Stimulated activated CD4-positive, alpha-beta T cell treated with anti-CD3 and anti-CD28 coated beads, Interleukin-2, amount 100 ng/mL, for 4 hours (primary cell): Measurements from ENCODE around the gene MBD5.
"Not testable (repeated sequence)": the region's sequence is repeated elsewhere in the genome, so short reads cannot be mapped to it uniquely, and the experiment has no call there.

Experiments used
- DNase-seq: peaks from one replicate; pipeline ENCODE4 v3.0.0-alpha.2; 2020; ENCODE audit warnings: low read depth

Gene MBD5

DNA sequence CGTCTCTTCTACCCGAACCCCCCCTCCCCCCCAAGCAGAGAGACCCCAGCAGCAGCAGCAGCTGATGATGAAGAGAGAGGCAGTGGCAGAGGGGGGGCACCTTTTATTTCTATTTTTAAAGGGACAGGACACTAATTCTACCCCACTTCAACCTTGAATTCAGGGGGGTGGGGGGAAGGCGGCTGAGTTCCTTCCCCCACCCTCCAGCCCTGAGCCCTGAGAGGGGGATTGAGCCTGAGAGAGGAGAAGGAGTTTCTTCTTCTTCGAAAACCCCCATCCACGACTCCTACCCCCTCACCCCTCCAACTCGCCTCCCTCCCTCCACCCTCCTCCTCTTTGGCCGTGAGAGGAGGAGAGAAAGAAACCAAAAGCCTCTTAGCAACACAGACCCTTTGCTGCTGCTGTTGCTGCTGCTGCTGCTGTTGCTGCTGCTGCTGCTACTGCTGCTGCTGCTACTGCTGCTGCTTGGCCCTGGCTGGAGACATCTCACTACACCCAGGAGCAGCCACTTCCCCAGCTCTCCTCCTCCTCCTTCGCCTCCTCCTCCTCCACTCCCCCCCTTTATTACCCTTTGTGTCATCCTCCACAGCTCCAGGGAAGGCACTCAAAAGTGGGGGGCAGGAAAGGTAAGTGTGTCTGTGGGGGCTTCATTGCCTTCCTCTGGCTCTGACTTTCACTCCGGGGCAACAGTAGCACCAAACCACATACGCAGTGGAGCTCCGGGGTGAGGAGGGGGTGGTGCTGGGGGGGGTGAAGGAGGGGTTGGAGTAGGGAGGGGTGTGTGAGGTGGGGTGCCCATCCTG, at the start of gene MBD5:
Gene MBD5, plus strand, starts transcription at position 33 of the 803 bp plus-strand sequence.
- DNase-seq: peak; percentile 40

DNA sequence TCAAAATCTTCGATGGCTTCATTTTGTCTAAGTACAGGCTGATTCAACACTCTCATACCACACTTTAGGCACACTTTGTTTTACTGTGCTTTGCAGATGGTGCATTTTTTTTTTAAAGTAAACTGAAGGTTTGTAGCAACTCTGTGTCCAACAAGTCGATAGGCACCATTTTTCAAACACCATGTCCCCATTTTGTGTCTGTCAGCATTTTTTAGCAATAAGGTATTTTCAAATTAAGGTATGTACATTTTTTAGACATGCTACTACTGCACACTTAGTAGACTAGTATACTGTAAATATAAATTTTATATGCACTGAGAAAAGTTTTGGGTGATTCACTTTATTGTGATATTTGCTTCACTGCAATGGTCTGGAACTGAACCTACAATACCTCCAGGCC, 44.8 kb upstream of the MBD5 start:
- no peak for DNase-seq

GRCh38 chr2:147977679-147978078, 43.2 kb upstream of the MBD5 start:
- no peak for DNase-seq

- DNase-seq: no peak
Measured at GRCh38 chr2:147980940-147981528, 39.9 kb upstream of the MBD5 start.

DNA sequence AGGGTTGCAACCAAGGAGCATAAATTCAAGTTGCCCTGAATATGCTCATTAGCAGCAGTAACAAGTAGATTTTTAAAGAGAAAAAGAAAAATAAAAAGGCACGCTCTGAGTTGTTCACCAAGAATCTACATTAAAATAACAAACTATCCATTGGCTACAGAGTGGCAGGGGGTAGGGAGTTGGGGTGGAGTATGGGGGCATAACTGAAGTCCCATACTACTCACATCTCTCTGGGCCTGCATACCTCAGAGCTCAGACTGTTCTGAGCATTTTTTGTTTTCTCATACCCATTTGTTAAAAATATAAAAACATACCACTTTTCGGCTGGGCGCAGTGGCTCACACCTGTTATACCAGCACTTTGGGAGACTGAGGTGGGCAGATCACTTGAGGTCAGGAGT, 31.8 kb upstream of the MBD5 start:
- no peak for DNase-seq

- peak; percentile 16 for DNase-seq
Measured at GRCh38 chr2:147989809-147990403, 31.0 kb upstream of the MBD5 start.

DNA sequence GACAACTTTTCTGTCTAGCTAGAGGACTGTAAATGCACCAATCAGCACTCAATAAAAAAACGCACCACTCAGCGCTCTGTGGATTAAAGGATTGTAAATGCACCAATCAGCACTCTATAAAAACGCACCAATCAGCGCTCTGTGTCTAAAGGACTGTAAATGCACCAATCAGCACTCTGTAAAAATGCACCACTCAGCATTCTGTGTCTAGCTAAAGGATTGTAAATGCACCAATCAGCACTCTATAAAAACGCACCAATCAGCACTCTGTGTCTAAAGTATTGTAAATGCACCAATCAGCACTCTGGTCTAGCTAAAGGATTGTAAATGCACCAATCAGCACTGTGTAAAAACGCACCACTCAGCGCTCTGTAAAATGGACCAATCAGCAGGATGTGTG, 25.9 kb upstream of the MBD5 start:
- DNase-seq: not testable (repeated sequence)

DNA sequence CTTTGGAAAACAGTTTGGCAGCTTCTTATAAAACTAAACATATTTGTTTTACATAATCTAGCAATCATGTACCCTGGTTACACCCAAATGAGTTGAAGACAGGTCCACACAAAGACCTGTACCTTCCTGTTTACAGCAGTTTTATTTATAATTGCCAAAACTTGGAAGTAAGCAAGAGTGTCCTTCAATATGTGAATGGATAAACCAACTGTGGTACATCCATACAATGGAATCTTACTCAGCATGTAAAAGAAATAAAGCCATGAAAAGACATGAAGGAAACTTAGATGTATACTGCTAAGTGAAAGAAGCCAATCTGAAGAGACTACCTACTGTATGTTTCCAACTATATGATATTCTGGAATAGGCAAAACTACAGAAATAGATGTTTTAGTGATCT, 24.1 kb upstream of the MBD5 start:
- no peak for DNase-seq

GRCh38 chr2:147998203-147998602, 22.7 kb upstream of the MBD5 start:
- no peak for DNase-seq

- no peak for DNase-seq
Measured at GRCh38 chr2:147999126-147999525, 21.8 kb upstream of the MBD5 start.

- no peak for DNase-seq
Measured at GRCh38 chr2:148000095-148000494, 20.8 kb upstream of the MBD5 start.

GRCh38 chr2:148002420-148002819, 18.5 kb upstream of the MBD5 start:
- not testable (repeated sequence) for DNase-seq

GRCh38 chr2:148006249-148007007, 14.5 kb upstream of the MBD5 start:
- no peak for DNase-seq

DNA sequence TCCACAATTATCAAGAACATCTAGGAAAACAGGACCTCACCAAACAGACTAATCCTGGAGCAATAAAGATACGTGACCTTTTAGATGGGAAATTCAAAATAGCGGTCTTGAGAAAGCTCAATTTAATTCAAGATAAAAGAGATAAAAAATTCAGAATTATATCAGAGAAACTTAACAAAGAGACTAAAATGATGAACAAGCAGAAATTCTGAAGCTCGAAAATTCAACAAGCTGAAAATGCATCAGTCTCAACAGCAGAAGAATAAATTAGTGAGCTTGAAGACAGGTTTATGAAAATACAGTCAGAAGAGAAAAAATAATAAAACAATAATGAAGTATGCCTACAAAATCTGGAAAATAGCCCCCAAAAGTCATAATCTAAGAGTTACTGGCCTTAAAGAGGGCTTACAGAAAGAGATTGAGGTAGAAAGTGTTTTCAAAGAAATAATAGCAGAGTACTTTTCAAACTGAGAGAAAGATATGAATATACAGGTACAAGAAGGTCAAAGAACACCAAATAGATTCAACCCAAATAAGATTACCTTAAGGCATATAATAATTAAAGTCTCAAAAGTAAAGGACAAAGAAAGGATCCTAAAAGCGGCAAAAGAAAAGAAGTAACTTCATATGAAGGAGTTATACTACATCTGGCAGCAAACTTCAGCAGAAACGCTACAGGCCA, 13.5 kb upstream of the MBD5 start:
- DNase-seq: no peak

- DNase-seq: not testable (repeated sequence)
Measured at GRCh38 chr2:148008411-148008810, 12.5 kb upstream of the MBD5 start.

- no peak for DNase-seq
Measured at GRCh38 chr2:148013876-148014275, 7.0 kb upstream of the MBD5 start.

GRCh38 chr2:148014616-148015015, 6.3 kb upstream of the MBD5 start:
- DNase-seq: no peak

- DNase-seq: peak; percentile 98
Measured at GRCh38 chr2:148020111-148021058, 506 bp upstream of the MBD5 start, which contains the start of gene ORC4. ORC4 (minus strand) TSS chr2:148020737; CDS start chr2:147975958, 44,779 bp downstream.

DNA sequence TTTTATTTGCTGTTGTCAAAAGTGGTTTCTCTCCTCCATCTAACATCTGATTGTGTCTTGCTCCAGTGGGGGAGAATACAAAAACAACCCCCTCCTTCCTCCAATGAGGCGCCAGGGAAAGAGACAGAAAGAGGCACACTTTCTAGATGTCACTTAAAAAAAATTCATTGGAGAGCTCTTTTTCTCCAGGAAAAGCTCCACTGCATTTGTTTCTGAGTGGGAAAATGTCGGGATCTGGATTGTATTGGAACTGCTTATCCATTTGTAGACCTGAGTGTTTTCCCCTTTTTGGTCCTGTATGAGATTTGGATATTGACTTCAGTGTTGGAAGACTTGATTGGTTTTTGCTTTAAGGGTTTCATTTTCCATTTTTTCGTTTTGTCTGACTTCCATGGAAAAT, 995 bp downstream of the MBD5 start:
- DNase-seq: no peak

DNA sequence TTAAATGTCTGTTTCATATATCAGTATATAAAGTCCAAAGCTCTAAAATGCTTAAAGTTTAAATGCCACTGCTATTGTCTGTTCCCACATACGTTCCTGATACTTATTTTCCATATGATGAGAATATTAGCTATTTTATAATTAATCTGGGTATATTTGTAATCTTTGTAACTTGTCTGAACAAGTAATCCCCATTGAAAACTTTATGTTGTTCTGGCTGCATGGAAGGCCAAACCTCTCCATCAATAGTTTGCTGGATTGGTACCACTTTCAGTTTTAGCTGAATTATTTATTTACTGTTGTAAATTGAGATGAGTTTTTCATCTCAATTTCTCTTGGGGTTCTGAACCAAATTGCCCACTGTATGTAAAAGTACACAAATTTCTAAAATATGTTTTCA, 1.5 kb downstream of the MBD5 start:
- no peak for DNase-seq

DNA sequence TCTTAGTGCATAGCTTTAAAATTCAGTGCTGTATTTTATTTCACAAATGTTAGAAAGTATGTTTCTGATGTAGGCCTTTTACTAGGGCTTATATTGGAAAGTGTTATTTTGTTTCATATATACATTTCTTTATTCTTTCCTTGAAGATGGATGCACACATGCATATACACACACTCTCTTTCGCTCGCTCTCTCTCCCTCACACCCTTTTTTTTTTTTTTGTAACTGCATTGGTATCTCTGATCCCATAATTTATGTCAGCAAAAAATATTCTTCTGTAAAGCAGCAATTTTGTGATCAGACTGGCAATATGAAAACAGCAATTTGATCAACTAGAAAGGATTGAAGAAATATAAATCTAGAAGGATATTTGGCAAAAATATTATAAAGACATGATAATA, 2.0 kb downstream of the MBD5 start:
- no peak for DNase-seq
